Chondrocyte (in vitro differentiated cells): ENCODE measurements around the gene MIB2. TPM values are rescaled to one million over a fixed set of nuclear protein-coding genes. Genes with fewer than 3 reads are reported as not detected.

Experiments used
- DNase-seq: peaks from one replicate; pipeline ENCODE4 v3.0.0; 2021; ENCODE audit warnings: mixed read lengths, low spot score
- H3K27ac Mint-ChIP-seq: one replicate; pipeline ENCODE4 v1.8.0; 2021; ENCODE audit warnings: mild to moderate bottlenecking, moderate library complexity, mixed read lengths; ENCODE audit not compliant: unreplicated experiment
- H3K27me3 Mint-ChIP-seq: 2 replicates; pipeline ENCODE4 v1.8.0; 2021; ENCODE audit warnings: low read depth, mixed read lengths
- H3K36me3 Mint-ChIP-seq: 2 replicates; pipeline ENCODE4 v1.8.0; 2021; ENCODE audit warnings: low read depth, mixed read lengths
- H3K4me1 Mint-ChIP-seq: 2 replicates; pipeline ENCODE4 v1.8.0; 2021; ENCODE audit warnings: low read depth, mild to moderate bottlenecking, mixed read lengths
- H3K4me3 Mint-ChIP-seq: one replicate; pipeline ENCODE4 v1.8.0; 2021; ENCODE audit warnings: mild to moderate bottlenecking, moderate library complexity, mixed read lengths; ENCODE audit not compliant: unreplicated experiment
- H3K9me3 Mint-ChIP-seq: 2 replicates; pipeline ENCODE4 v1.8.0; 2021; ENCODE audit warnings: low read depth, mixed read lengths
- CTCF ChIP-seq: fragments of 200-600 bp; sonication (generic); IDR thresholded peaks from 2 replicates; pipeline ENCODE4 v1.5.0; 2021; ENCODE audit warnings: antibody characterized with exemption, mild to moderate bottlenecking, moderate library complexity
- total RNA-seq: library from RNA; stranded (reverse); gene quantifications from 3 replicates; pipeline ENCODE4 v1.2.1, GENCODE V29; 2021

Gene MIB2
- total RNA-seq, 1 donor from 2014 or later = 73.8 TPM

GRCh38 chr1:1596493-1597274, 18.6 kb upstream of the MIB2 start:
- no peak for DNase-seq
- H3K27me3 Mint-ChIP-seq = peaks cover 8% of the 10 kb centered on the region
- no peak overlapping the region for H3K27ac Mint-ChIP-seq

GRCh38 chr1:1597275-1597930, 17.9 kb upstream of the MIB2 start:
- H3K4me1 Mint-ChIP-seq = peaks cover 11% of the 10 kb centered on the region
- H3K36me3 Mint-ChIP-seq = no peaks in the 10 kb centered on the region
- H3K27me3 Mint-ChIP-seq = peaks cover 8% of the 10 kb centered on the region
- no peaks in the 10 kb centered on the region for H3K9me3 Mint-ChIP-seq
- H3K27ac Mint-ChIP-seq = no peak overlapping the region
- no peak for DNase-seq
- peak overlapping the region; percentile 22 for H3K4me3 Mint-ChIP-seq
- TF ChIP-seq CTCF = peak; percentile 57

More at GRCh38 chr1:1596493-1597274, 18.6 kb upstream of the MIB2 start:
- no peak for TF ChIP-seq CTCF
- Mint-ChIP-seq H3K4me1 (peaks cover 11% of the 10 kb centered on the region), H3K9me3 (no peaks in the 10 kb centered on the region), H3K4me3 (no peak overlapping the region), H3K36me3 (no peaks in the 10 kb centered on the region)

- no peak overlapping the region for H3K27ac Mint-ChIP-seq
- peak overlapping the region; percentile 64 for H3K4me3 Mint-ChIP-seq
- no peak for TF ChIP-seq CTCF
- peaks cover 11% of the 10 kb centered on the region for H3K4me1 Mint-ChIP-seq
- DNase-seq = peak; percentile 88
- H3K36me3 Mint-ChIP-seq = no peaks in the 10 kb centered on the region
- peaks cover 8% of the 10 kb centered on the region for H3K27me3 Mint-ChIP-seq
- H3K9me3 Mint-ChIP-seq = no peaks in the 10 kb centered on the region
These were observed 17.1 kb upstream of the MIB2 start for GRCh38 chr1:1598051-1598719.

- Mint-ChIP-seq H3K36me3 (no peaks in the 10 kb centered on the region), H3K4me1 (peaks cover 11% of the 10 kb centered on the region), H3K4me3 (peak overlapping the region; percentile 64)
These were observed 16.6 kb upstream of the MIB2 start for GRCh38 chr1:1598720-1599029.

More at GRCh38 chr1:1598720-1599029, 16.6 kb upstream of the MIB2 start:
- no peaks in the 10 kb centered on the region for H3K9me3 Mint-ChIP-seq
- H3K27me3 Mint-ChIP-seq = peaks cover 8% of the 10 kb centered on the region
- H3K27ac Mint-ChIP-seq = no peak overlapping the region
- TF ChIP-seq CTCF = no peak
- DNase-seq = no peak
